ENCODE data around the gene ARL14.

Gene ARL14

DNA sequence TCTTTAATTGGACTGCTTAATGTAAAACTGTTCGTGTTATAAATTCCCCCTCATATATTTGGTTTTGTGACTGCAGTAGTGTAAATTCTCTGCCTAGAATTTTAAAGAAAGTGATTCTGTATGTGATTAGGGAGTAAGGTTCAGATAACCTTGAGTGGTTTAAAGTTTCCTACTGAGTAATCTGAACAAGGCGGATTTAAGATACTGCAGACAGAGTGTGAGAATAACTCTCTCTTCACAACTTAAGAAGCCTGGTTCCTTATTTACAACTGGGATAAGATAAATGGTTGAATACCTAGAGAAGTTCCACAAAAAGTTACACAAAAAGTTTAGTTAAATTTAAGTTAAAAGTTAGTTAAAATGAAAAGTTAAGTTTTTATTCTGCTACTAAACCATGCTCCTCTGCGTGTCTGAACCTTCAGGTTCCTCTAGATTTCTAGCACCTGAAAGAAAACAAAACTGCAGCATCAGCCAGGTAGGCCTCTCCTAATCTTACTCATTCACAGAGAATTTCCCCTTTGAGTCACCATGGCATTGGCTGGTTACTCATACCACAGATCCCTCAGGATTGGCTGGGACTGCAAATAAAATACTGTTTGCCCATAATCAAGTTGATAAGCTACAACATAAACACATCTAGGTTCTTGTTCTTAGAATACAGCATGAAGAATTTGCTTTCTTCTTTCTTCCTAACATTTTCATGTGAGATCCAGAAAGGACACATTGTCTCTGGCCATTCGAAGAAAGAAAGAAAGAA lies at the start of gene ARL14:
Gene ARL14, plus strand, starts transcription at position 614 of the 757 bp plus-strand sequence. CDS start 187 bp downstream, outside the sequence.
- DNase-seq (ENCODE audit: low read depth) = no peak

DNA sequence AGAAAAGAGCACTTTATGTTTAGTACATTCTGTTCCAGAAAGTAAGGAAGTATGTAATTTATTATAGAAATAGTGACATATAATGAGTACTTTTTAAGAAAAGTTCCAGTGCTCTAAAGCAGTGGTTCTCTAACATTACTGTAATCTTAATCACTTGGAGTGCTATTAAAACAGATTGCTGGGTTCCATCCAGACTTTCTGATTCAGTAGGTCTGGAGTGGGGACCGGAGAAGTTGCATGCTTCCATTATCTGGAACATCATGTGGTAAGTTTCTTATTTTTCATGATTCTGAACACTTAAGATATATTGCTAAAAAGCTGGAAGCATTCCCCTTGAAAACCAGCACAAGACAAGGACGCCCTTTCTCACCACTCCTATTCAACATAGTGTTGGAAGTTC lies 47.5 kb upstream of the ARL14 start:
- DNase-seq (ENCODE audit: low read depth) = no peak

DNA sequence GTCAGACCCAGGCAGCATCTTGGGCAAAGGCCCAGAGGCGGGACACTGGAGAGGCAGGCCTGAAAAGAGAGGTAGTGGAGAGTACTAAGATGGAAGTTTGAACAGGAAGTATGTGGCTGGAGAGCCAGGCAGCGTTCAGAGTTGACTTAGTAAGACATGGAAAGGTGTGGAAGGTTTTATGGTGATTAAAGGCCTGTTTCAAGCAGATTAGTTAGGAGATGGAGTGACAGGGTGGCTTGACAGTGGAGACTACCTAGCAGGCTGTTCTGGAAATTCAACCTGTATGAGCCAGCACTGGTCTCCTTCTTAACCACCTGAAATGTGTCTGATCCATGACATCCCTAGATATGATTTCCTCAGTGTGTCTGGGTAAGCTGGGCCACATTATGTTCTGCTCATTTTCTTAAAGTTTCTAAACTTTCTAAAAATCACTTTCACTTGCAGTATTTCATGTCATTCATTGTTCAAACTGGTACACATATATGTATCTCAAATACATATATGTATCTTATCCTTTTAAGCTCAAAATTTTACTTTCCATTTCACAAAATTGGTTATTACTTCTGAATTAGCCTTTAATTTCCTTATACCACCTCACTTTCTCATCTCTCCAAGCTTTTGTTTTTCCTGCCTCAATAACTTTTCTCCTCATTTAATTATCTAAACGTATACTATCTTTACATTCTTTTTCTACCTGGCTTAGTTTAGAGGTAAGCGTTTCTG lies 43.4 kb upstream of the ARL14 start:
- no peak for DNase-seq (ENCODE audit: low read depth)

DNA sequence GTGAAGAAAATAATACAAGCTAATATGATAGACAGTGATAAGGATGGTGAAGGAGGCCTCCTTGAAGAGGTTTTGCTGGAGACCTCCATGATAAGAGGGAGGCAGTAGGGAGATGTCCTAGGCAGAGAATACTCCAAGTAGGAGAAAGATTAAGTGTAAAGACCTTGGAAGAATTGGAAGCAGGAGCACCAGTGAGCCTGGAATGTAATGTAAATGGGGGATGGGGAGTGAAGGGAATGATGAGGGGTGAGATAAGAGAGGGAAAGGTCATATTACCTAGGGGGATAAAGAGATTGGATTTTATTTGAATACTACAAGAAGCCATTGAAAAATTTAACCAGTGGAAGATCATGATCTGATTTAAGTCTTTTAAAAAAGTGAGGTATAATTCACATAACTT lies 41.7 kb upstream of the ARL14 start:
- no peak for DNase-seq (ENCODE audit: low read depth)

DNA sequence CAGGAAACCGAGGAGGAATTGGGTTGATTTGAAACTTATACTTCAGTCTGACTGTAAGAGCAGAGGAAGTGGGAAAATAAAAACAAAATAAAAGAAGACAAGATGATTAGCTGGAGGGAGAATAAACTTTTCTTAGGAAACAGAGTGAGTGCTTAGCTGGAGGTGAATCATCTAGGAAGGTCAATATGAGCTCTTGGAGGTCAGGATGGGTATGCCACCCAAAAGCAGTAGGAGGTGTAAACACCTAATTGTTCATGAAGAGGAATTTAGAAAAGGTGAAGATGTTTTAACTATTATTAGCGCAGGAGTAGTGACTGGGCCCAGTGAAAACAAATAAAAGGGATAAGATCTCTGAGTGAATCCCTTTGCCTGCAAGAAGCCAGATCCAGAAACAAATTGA lies 39.9 kb upstream of the ARL14 start:
- no peak for DNase-seq (ENCODE audit: low read depth)

DNA sequence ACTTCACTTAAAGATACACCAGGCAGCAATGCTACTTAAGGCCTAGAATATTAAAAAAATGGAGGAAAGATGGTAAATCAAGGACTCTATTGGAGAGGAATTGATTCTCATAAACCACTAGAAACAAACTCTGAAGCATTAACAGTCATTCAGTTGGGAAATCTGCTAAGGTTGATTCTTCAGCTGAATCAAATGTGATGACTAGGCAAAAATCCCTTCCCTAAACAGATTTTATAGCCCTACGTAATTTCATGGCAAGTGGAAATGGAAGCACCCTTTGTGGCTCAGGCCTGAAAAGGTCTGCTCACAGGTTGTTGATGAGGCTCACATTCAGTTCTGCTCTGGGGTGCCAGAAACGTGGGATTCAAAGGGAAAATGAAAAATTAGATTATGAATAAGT lies 38.8 kb upstream of the ARL14 start:
- DNase-seq (ENCODE audit: low read depth) = no peak

DNA sequence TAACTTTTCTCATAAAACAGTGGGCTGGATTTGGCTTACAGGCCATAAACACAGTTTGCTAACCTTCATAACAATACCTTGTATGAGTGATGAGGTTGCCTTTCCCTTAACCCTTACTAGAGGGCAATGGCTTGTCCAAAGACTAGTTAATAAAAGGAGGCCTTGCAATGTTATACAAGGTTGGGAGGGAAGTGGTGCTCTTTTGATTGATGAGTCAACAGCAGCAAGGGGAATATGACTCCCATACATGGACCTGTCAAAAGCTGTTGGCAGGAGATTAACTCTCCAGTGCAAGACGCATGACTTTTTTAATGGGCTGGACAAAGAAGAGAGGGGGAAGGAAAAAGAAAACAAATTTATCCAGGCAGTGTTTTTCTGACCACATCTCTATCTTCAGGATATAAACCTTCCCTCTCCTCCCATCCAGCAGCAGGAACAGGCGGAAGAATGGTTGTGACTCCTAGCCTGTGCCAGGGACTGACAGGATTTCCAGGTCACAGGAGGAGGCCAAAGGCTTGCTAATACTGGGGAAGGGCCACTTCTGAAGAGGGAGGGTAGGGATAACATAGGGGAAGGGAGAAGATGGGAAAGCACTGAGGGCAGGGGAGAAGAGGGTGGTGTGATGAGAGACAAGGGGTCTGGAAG lies 35.2 kb upstream of the ARL14 start:
- no peak for DNase-seq (ENCODE audit: low read depth)

DNA sequence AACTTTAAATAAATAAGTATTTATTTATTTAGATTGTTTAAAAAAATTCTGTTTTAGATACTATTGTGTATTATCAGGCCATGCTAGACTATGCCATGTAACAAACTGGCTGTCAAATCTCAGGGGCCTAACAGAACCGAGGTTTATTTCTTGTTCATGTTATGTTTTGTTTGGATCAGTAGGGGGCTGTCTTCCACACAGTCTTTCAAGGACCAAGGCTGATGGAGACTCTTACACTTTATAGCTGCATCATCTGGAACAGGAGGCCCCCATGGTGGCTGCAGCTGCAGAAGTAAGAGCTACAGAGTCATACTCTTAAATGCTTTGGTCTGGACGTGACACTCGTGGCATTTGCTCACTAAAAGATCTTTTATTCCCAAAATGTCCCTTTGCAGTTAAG lies 33.0 kb upstream of the ARL14 start:
- no peak for DNase-seq (ENCODE audit: low read depth)

DNA sequence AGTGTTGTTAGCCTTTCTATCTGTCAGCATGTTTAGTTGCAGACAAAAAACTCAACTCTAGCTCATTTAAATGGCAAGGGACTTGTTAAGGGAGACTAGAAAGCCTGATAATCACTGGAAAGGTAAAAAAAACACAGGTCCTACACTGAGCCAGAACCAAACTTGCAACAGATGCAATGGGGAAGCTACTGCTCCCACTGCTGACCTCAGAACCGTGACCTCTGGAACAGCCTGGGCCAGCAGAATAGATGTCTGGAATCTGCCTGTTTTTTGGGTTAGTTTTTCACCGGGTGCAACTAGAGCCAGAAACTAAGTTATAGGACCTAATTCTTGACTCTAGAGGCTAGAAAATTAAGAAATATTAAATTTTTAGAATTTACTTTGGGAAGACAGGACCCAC lies 32.5 kb upstream of the ARL14 start:
- no peak for DNase-seq (ENCODE audit: low read depth)

DNA sequence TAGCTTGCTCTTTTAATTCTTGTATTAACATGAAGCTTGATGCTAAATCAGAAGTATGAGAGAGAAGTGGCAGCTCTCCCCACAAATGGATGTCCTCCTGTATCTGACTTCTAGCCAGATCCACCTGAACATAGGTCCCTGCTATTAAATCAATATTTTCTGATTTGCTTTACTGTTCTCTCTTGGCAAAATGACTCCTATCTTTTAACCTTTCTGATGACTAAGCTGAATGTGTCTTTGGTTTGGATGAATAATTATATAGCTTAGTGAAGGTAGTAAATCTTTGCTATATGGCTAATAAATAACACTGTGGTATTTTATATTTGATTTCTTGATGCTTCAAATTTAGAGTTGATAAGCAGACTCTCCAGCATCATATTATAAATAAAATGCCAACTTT lies 28.3 kb upstream of the ARL14 start:
- no peak for DNase-seq (ENCODE audit: low read depth)

DNA sequence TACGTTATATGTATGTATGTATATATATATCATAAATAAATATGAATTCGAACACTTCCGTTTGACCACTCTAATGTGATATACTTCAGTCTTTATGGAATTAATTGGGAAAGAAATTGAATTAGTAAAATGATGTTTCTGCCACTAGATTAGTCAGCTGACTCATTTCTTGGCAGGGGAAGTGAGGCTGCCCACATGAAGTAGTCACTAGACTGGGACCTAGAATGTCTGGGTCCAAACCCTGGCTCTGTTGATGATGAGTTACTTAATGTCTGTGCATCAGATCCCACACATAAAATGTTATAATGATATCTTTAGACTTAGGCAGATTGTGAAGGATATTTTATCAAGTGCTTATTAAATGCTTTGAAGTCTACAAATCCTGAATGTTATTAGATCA lies 27.4 kb upstream of the ARL14 start:
- DNase-seq (ENCODE audit: low read depth) = no peak

DNA sequence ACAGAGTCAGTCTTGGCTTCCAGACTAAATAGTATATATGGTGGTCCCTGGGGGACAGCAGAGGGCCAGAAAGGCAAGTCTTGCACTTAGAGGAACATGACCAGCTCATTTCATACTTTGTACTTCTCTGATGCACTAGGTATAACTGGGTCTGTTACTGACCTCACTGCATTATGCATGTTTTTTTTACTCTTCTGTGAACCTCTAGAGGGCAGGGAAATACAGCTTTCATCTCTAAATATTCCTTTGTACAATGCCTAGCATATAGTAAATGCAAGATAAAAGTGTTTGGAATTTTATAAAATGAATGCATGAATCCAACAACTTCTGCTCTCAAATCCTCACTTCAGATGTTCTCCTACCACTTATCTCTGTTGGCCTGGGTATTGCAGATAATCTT lies 23.4 kb upstream of the ARL14 start:
- DNase-seq (ENCODE audit: low read depth) = no peak

DNA sequence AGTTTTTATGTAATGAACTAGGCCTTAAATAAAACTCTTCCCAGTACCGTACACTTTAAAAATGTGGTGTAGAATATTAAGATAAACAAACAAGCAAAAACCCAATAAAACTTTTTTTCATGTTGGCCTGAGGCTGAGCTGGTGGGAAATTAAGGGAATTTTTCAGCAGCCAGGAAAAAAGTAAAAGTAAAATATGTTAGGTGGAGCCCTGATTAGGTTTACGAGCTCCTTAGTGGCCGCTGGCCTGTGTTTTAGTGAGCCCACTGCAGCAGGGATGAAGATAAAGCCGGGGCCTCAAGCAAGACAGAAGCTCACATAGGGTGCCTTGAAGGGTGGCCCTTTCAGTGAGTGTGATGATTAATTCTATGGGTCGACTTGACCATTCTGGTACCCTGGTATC lies 16.1 kb upstream of the ARL14 start:
- no peak for DNase-seq (ENCODE audit: low read depth)

DNA sequence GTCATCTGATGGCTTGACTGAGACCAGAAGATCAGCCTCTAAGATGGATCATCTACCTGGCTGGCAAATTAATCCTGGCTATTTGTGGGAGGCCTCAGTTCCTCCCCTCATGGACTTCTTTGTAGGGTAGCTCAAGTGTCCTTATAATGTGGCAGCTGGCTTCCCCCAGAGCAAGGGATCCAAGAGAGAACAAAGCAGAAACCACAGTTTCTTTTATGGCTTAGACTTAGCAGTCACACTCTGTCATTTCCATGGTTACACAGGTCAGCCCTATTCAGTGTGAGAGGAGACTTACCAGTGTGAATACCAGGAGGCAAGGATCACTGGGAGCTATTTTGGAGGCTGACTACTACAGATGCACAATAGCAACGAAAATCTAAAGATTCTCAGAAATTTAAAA lies 15.3 kb upstream of the ARL14 start:
- no peak for DNase-seq (ENCODE audit: low read depth)

DNA sequence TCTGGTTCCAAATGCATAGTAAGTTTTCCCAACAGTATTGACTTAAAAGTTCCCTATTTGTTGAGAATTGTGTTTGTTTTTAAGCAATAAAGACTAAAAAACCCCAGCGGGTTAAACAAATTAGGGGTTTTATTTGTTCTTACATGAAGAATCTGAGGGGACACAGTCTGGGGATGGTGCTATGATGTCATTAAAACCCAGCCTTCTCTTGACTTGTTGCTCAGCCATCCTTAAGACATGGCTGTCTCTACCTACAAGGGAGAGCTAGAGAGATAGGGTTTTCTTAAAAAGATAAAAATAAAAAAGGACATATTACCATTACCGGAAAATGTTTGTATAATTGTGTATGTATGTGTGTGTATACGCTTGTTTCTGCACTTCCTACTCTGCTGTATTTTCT lies 11.7 kb upstream of the ARL14 start:
- no peak for DNase-seq (ENCODE audit: low read depth)

DNA sequence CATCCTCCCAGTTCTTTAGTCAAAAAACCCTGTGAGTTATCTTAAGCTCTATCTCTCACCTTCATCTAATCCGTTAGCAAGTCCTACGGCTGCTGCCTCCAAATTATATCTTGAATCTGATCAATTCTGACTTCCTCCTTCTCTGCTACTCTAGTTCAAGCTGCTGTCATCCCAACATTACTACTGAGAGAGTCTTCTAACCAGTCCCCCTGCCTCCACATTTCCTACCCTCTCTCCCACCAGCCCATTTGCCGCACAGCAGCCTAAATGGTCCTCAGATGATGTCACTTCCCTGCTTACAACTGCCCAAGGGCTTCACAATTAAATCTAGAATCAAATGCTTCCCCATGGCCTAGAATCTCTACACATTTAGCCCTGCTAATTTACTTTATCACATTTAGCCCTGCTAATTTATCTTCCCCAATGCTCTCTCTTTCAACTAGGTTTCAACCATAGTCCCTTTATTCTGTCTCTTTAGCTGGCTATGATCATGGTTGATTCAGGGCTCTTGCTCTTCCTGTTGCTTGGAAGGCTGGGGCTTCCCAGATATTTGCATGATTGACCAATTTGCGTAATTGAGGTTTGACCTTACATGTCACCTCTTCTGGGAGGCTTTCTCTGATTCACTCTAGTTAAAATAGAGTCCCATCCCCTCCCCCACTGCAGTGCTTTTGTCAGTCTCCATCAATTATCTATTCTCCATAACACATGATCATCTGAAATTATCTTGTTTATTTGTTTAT lies 11.0 kb upstream of the ARL14 start:
- peak; percentile 90 for DNase-seq (ENCODE audit: low read depth)

DNA sequence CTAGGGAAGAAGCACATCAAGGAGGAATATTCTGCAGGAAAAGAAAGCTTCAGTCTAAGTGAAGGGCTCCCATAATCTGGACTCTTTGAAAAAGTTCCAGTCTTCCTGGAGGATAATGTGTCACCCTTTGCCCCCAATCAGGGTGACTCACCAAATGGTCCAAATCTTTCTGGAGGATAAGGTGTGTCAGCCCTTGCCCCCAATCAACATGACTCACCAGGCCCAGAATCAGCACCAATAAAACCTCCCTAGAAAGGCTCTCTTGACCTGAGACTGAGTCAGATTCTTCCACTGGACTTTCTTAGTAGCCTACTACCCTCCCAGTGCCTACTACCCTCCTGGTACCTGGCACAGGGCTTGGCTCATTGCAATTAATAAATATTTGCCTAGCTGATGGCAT lies 9.5 kb upstream of the ARL14 start:
- peak; percentile 27 for DNase-seq (ENCODE audit: low read depth)

DNA sequence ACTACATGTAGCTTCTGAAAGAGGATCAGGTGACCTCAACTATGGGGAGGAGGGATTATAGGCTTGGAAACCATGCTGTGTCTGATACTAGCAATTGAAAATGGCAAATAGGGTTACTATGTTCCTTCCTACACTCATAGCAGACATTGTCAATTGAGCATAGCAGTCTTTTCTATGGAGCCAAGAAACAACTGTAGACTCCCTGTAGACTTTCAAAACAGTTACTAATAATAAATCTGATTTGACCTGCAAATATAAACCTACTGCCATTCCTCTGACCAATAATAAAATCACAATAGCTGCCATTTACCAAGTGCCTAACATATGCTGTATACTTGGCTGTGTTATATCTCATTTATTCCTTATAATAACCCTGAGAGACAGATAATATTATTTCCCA lies 8.5 kb upstream of the ARL14 start:
- DNase-seq (ENCODE audit: low read depth) = no peak

DNA sequence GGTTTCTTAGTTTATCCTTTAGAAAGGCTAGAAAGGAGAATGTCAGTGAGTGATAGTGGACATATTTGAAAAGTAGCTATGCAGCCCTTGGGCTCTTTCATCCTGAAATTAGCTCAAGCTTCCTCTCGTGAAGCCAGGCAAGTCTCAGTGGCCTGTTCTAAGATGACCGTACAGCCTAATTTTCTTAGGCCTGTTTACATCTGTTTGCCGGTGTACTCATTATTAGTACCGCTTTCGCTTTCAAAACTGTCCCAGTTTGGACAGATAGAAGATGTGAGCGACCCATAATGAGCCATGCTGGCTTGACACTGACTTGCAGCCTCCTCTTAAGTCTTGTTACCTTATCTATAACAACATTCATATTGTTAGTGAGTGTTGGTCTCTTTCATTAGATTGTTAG lies 5.7 kb upstream of the ARL14 start:
- no peak for DNase-seq (ENCODE audit: low read depth)

DNA sequence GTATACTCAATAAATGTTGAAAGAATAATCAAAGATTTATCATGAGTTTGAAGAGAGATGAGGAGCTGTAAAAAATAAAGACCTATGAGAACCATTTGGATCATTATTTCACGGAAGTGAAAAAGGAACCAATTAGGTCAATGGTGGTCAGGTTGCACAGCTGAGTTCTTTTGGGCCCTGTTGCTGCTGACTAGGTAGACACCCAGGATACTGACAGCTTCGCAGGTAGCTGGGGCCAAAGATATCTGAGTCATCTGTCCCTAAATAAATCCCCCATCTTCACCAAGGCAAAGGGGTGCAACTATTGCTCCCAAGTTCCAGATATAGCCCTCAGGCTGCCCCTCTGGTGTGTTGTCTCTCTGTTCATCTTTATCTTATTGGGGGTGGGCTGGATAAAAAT lies 5.0 kb upstream of the ARL14 start:
- no peak for DNase-seq (ENCODE audit: low read depth)

DNA sequence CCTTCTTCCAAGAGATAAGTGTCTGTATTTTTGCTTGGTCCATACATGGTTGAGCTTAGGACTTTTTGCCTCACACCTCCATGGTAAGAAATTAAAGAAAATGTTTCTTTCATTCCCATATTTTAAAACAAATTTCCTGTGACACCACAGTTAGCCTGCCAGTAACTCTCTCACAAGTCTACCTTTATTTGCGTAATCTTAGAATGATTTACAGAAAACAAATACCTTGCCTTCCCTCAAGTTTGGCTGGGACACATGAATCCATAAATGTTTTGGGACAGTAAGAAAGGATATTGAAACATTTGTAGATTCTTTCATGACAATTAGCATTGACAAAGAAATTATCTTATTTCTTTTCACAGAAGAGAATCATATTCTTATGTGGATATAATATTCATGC lies 3.8 kb upstream of the ARL14 start:
- DNase-seq (ENCODE audit: low read depth) = no peak

DNA sequence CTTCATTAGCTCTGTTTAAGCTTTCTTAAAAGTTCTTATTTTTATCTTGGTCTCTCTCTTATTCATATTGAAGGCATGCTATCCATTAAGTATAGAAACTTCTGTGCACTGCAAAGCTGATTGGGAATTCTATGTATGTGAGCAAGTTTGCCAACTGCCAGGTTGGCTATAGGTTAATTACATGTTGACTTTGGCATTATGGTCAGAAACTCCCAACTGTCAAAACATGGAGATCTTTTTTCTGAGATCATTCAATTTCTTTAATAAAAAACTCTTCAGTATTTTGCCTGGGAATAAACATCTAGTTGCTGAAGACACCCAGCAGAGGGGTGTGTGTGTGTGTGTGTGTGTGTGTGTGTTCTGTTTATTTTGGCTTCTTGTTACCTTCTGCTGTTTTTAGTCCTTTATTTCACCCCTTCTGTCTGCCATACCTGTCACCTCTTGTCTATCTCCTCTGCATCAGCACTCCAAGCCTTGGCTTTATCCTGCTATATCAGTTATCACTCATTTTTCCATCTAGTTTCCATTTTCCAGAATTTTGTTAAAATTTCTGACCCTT lies 1.3 kb upstream of the ARL14 start:
- DNase-seq (ENCODE audit: low read depth) = no peak
